ENCODE data around the gene PTPN23. TPM values are rescaled to one million over a fixed set of nuclear protein-coding genes. Genes with fewer than 3 reads are reported as not detected.
"Not testable (repeated sequence)": the region's sequence is repeated elsewhere in the genome, so short reads cannot be mapped to it uniquely, and the experiment has no call there.

The PTPN23 gene
- polyA plus RNA-seq (ENCODE audit: insufficient read length in 3 of 3) = 10 to 100 TPM; 22.9 to 33.8 (median 31.6) TPM
- long read RNA-seq, donor 1, partial matches to known transcripts = 13 of 16 reads
- long read RNA-seq, donor 1, other reads (novel, unspliced or antisense) = 0 of 16 reads
- long read RNA-seq, donor 2, partial matches to known transcripts = 5 of 6 reads
- long read RNA-seq, donor 2, other reads (novel, unspliced or antisense) = 0 of 6 reads
- long read RNA-seq, donor 3, partial matches to known transcripts = 17 of 17 reads
- long read RNA-seq, donor 3, other reads (novel, unspliced or antisense) = 0 of 17 reads
- long read RNA-seq, donor 4, partial matches to known transcripts = 8 of 12 reads
- long read RNA-seq, donor 4, other reads (novel, unspliced or antisense) = 0 of 12 reads
- long read RNA-seq, donor 5 = 0 reads
- long read RNA-seq, donor 6, transcript PTPN23-205 (2 exons, 676 nt) = major isoform, 6 of 33 reads
- long read RNA-seq, donor 6, partial matches to known transcripts = 26 of 33 reads
- long read RNA-seq, donor 6, other reads (novel, unspliced or antisense) = 0 of 33 reads
- long read RNA-seq, donor 7, partial matches to known transcripts = 6 of 7 reads
- long read RNA-seq, donor 7, other reads (novel, unspliced or antisense) = 0 of 7 reads
- long read RNA-seq, donor 8, partial matches to known transcripts = 90 of 91 reads
- long read RNA-seq, donor 8, other reads (novel, unspliced or antisense) = 0 of 91 reads
- long read RNA-seq, donor 9, partial matches to known transcripts = 0 of 1 reads
- long read RNA-seq, donor 9, other reads (novel, unspliced or antisense) = 0 of 1 reads
- long read RNA-seq, donor 10, partial matches to known transcripts = 7 of 9 reads
- long read RNA-seq, donor 10, other reads (novel, unspliced or antisense) = 0 of 9 reads
- long read RNA-seq, donor 11 = 0 reads
- long read RNA-seq, donor 12, partial matches to known transcripts = 6 of 6 reads
- long read RNA-seq, donor 12, other reads (novel, unspliced or antisense) = 0 of 6 reads
- long read RNA-seq, donor 13, partial matches to known transcripts = 16 of 20 reads
- long read RNA-seq, donor 13, other reads (novel, unspliced or antisense) = 0 of 20 reads
- long read RNA-seq, donor 14, partial matches to known transcripts = 0 of 1 reads
- long read RNA-seq, donor 14, other reads (novel, unspliced or antisense) = 0 of 1 reads
- long read RNA-seq, donor 15, partial matches to known transcripts = 6 of 7 reads
- long read RNA-seq, donor 15, other reads (novel, unspliced or antisense) = 0 of 7 reads
- long read RNA-seq, donor 16, full-length matches to known transcripts = 9 of 199 reads
- long read RNA-seq, donor 16, partial matches to known transcripts = 161 of 199 reads
- long read RNA-seq, donor 16, other reads (novel, unspliced or antisense) = 29 of 199 reads

GRCh38 chr3:47380601-47381316, at the start of gene PTPN23:
Gene PTPN23, plus strand, starts transcription at chr3:47381021. Its CDS starts 76 bp downstream, at chr3:47381097.
- peak; percentile 97 to 100 (median 99) for DNase-seq (ENCODE audit: extremely low read depth in 1 of 11, low read depth in 9 of 11, low spot score in 4 of 11)

DNA sequence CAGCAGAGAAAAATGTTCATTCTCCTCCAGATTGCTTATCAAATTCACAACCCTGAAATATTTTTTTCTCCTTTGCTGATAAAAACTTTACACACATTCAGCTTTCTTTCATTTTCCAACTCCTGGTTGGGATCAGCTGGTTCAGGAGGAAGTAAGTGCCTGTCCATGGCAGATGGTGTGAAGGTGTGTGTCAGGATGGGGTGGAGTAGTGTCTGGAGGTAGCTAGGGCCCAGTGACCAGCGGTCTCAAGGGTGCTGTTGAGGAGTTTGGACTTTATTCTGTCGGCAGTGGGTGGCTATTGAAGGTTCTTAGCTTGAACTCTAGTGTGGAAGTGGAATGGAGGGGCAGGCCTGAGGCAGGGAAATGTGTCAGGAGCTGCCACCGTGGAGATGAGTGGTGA, 46.9 kb upstream of the PTPN23 start:
- DNase-seq (ENCODE audit: extremely low read depth in 1 of 11, low read depth in 9 of 11, low spot score in 4 of 11) = no peak

- no peak for DNase-seq (ENCODE audit: extremely low read depth in 1 of 11, low read depth in 9 of 11, low spot score in 4 of 11)
Measured at GRCh38 chr3:47337656-47338055, 43.2 kb upstream of the PTPN23 start.

DNA sequence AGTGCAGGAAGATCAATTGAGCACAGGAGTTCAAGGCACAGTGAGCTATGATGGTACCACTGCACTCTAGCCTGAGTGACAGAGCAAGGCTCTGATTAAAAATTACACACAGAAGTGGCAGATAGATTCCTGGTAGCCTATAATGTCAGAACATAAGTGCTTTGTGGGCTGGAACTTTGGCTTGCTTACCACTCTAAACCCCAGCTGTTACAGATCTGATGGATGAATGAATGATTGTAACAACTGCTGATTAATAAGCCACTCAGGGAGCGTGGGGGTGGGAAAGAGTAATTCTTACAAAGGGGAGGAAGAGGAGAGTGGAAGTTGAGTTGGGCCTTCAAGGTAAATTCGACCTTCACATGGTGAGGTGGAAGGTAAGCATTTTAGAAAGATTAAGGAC, 40.9 kb upstream of the PTPN23 start:
- DNase-seq (ENCODE audit: extremely low read depth in 1 of 11, low read depth in 9 of 11, low spot score in 4 of 11) = no peak

DNA sequence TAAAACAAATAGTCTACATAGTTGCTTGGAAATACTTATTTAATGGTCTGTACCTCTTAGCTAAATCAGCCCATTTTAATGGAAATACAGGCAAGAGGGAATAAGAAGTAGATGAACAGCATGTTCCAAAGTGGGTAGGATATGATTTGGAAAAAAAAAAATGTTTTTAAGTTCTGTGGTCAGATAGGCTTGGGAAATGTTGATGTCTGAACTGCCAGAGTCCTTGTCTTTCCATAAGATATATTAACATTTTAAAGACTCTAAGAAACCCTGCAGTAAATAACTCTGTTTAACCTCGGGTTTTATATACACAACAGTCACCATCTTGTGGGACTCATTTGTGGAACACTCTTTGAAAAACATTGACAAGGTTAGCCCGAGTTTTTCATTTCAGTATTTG, 40.0 kb upstream of the PTPN23 start:
- no peak for DNase-seq (ENCODE audit: extremely low read depth in 1 of 11, low read depth in 9 of 11, low spot score in 4 of 11)

GRCh38 chr3:47342151-47342550, 38.7 kb upstream of the PTPN23 start:
- no peak for DNase-seq (ENCODE audit: extremely low read depth in 1 of 11, low read depth in 9 of 11, low spot score in 4 of 11)

DNA sequence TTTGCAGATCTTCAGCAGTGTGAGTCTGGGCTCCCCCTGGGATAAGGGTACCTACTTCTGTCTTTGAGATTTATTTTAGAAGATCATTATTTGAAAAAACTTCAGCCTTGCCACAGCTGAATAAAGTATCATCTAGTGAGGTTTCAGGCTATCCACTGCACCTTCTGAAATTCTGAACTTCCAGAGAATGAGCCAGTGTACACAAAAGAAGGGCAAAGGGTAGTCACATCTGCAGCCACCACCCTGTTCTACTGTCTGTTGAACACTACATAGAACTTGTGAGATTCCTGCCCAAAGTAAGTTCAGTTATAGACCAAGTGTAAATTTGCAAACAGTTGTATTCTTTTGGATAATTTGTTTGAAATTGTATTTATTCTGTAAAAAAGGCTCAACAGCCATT, 38.0 kb upstream of the PTPN23 start:
- no peak for DNase-seq (ENCODE audit: extremely low read depth in 1 of 11, low read depth in 9 of 11, low spot score in 4 of 11)

GRCh38 chr3:47343471-47343971, 37.3 kb upstream of the PTPN23 start:
- no peak for DNase-seq (ENCODE audit: extremely low read depth in 1 of 11, low read depth in 9 of 11, low spot score in 4 of 11)

- no peak for DNase-seq (ENCODE audit: extremely low read depth in 1 of 11, low read depth in 9 of 11, low spot score in 4 of 11)
Measured at GRCh38 chr3:47344971-47345370, 35.9 kb upstream of the PTPN23 start.

DNA sequence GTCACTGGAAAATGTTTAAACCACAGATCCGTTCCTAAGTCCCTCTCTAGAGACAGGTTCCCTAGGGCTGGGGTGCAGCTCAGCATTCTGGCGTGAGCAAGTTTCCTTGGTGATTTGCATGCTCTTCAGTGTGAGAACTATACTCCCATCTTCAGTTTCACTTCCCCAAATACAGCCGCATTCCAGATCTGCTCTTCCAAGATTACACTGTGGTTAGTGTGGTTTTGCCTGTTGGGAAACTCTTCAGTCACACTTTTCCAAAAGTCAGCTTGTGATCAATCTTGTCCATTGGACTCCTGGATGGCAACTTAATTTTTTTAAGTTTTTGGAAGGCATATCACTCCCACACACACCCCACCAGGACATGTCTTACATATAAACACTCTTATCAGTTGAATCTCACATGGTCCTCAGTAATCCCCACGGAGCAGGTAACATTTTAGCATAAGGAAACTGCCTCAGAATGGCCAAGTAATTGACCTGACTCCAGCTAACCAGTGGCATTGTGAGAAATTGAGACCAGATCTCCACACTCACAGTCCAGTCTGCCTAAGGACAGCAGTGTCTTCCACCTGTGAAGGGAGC, 33.5 kb upstream of the PTPN23 start:
- no peak for DNase-seq (ENCODE audit: extremely low read depth in 1 of 11, low read depth in 9 of 11, low spot score in 4 of 11)

- no peak for DNase-seq (ENCODE audit: extremely low read depth in 1 of 11, low read depth in 9 of 11, low spot score in 4 of 11)
Measured at GRCh38 chr3:47348411-47349154, 32.2 kb upstream of the PTPN23 start.

- no peak for DNase-seq (ENCODE audit: extremely low read depth in 1 of 11, low read depth in 9 of 11, low spot score in 4 of 11)
Measured at GRCh38 chr3:47355010-47355409, 25.8 kb upstream of the PTPN23 start.

DNA sequence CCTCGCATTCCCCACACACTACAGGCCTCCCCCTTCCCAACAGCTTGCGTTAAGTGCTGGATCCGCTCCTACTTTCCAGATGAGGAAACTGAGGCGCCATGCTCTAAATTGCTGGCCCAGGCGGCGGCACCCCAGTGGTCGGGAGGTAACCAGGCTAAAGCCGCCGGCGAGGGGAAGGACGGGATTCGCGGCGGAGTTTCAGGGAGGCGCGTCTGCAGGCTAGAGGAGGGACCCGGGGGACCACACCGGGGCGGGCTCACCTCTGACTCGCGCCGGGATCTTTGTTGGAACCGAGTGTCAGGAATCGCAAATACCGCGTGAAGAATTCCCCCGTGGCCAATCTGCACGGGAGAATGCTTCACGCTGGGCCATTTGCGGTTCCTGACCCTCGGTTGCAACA, 24.6 kb upstream of the PTPN23 start:
- no peak for DNase-seq (ENCODE audit: extremely low read depth in 1 of 11, low read depth in 9 of 11, low spot score in 4 of 11)

GRCh38 chr3:47359323-47359722, 21.5 kb upstream of the PTPN23 start:
- DNase-seq (ENCODE audit: extremely low read depth in 1 of 11, low read depth in 9 of 11, low spot score in 4 of 11) = no peak

- DNase-seq (ENCODE audit: extremely low read depth in 1 of 11, low read depth in 9 of 11, low spot score in 4 of 11) = not testable (repeated sequence)
Measured at GRCh38 chr3:47360110-47360517, 20.7 kb upstream of the PTPN23 start.

- DNase-seq (ENCODE audit: extremely low read depth in 1 of 11, low read depth in 9 of 11, low spot score in 4 of 11) = no peak
Measured at GRCh38 chr3:47362701-47363100, 18.1 kb upstream of the PTPN23 start.
